ENCODE results near the gene C10orf62. TPM values are rescaled to one million over a fixed set of nuclear protein-coding genes. Genes with fewer than 3 reads are reported as not detected.
A peak's percentile ranks its signal among the peaks of the same experiment; 100 is the strongest.

Gene C10orf62
- total and polyA plus RNA-seq, 9 of the 15 experiments (the other 6 are each of a cell fraction or from before 2014, with no cell fraction given), result not detected

DNA sequence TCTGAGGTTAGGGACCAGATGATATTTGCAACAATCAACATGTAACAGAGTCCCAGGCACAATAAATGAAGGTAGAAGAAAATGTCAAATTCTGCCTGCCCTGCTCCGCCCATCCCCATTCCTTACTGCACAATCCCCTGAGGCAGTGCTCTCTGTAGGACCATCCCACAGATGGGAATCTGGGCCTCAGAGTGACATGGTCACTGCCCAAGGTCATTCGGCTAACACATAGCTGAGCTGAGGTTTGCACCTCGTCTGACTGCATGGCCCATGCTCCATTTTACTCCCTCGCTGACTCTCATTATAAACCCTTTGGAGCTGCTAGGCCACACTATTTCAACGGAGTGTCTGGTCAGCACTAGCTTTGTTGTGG is 4.1 kb upstream of the C10orf62 start:
- Histone ChIP-seq H3K4me1 (replicated peaks in 1 of 2; ENCODE audit: control insufficient read depth in 2 of 2, insufficient read depth in 2 of 2, low read length in 2 of 2) (peaks cover 0 to 3% of the 10 kb centered on the region in 2 experiments; a peak in 3 of 5 replicates), H3K27me3 (ENCODE audit: control insufficient read depth in 2 of 2, insufficient read depth in 2 of 2, low read length in 2 of 2) (no peaks in the 10 kb centered on the region), H3K36me3 (ENCODE audit: control insufficient read depth, insufficient read depth, low read length) (no peaks in the 10 kb centered on the region), H3K9ac (ENCODE audit: insufficient read depth in 1 of 2, low read depth in 2 of 2, low read length in 2 of 2) (no peak overlapping the region), H3K9me1 (ENCODE audit: control insufficient read depth, insufficient read depth, low read length) (no peaks in the 10 kb centered on the region), H3K4me3 (no peak overlapping the region), H3K79me2 (ENCODE audit: control insufficient read depth, insufficient read depth, low read length) (no peaks in the 10 kb centered on the region), H3K27ac (ENCODE audit: extremely low read depth, low read depth, low read length) (no peak overlapping the region), H3K9me3 (replicated peaks; ENCODE audit: control insufficient read depth, insufficient read depth, low read depth, low read length) (no peaks in the 10 kb centered on the region), H2AFZ (ENCODE audit: low read depth, low read length) (no peak overlapping the region), H3K4me2 (ENCODE audit: insufficient read depth, low read length) (no peak overlapping the region), H4K20me1 (replicated peaks; ENCODE audit: control insufficient read depth, insufficient read depth, low read length) (no peaks in the 10 kb centered on the region)
- intact Hi-C loops (cut with micrococcal nuclease) (no loop called here), in situ Hi-C loops (cut with MboI) (no loop called here)
- CTCF ChIA-PET (ENCODE audit: low intra/inter-chr PET ratio), result no interaction called here
- POLR2A ChIA-PET, result interaction anchor here (0.9 to 1.4 kb wide), 2 partner anchors 11 to 27 kb away, joined by 3 read pairs; no protein-coding TSS in a partner anchor
- ATAC-seq (no peak), DNase-seq (ENCODE audit: extremely low read depth in 1 of 4, low spot score in 3 of 4) (no peak), FAIRE-seq (no peak)
- BruUV-seq (replicated peaks), result no TSS peak
- TF ChIP-seq, protein P1, sequence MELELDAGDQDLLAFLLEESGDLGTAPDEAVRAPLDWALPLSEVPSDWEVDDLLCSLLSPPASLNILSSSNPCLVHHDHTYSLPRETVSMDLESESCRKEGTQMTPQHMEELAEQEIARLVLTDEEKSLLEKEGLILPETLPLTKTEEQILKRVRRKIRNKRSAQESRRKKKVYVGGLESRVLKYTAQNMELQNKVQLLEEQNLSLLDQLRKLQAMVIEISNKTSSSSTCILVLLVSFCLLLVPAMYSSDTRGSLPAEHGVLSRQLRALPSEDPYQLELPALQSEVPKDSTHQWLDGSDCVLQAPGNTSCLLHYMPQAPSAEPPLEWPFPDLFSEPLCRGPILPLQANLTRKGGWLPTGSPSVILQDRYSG (tag; conservative IDR thresholded peaks at IDR 0.05; ENCODE audit: low read depth), result no peak
- TF ChIP-seq L3MBTL2 (IDR thresholded peaks at IDR 0.05), result peak; percentile 10; the same call in 1 of the 2 replicates
- 41% methylated on average over 5 of the region's 5 CpGs for WGBS (ENCODE audit: insufficient coverage, low coverage, missing lambda C conversion rate)

DNA sequence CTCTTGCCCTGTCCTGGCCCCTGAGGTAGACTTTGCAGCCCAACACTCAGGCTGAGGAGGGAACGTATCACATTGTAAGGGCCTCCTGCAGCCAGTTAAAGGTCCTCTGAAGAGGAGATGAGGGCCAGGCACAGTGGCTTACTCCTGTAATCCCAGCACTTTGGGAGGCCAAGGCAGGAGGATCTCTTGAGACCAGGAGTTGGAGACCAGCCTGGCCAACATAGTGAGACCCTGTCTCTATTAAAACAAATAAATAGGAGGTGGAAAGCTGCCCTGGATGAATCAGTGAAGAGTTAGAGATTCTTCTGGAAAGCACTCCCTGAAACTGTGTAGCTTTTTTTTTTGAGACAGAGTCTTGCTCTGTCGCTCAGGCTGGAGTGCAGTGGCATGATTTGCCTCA is 2.3 kb upstream of the C10orf62 start:
- H3K9me1 ChIP-seq (ENCODE audit: control insufficient read depth, insufficient read depth, low read length), result no peaks in the 10 kb centered on the region
- H3K27ac ChIP-seq (ENCODE audit: extremely low read depth, low read depth, low read length), result no peak overlapping the region
- no peak overlapping the region for H2AFZ ChIP-seq (ENCODE audit: low read depth, low read length)
- POLR2A ChIA-PET, result no interaction called here
- FAIRE-seq (no peak), ATAC-seq (no peak), DNase-seq (ENCODE audit: extremely low read depth in 1 of 4, low spot score in 3 of 4) (no peak)
- no peaks in the 10 kb centered on the region for H3K79me2 ChIP-seq (ENCODE audit: control insufficient read depth, insufficient read depth, low read length)
- H3K4me2 ChIP-seq (ENCODE audit: insufficient read depth, low read length), result no peak overlapping the region
- no TSS peak for BruUV-seq (replicated peaks)
- H3K27me3 ChIP-seq (ENCODE audit: control insufficient read depth in 2 of 2, insufficient read depth in 2 of 2, low read length in 2 of 2), result no peaks in the 10 kb centered on the region
- no peaks in the 10 kb centered on the region for H4K20me1 ChIP-seq (replicated peaks; ENCODE audit: control insufficient read depth, insufficient read depth, low read length)
- in situ Hi-C loops (cut with MboI) (no loop called here), intact Hi-C loops (cut with micrococcal nuclease) (no loop called here)
- no peak overlapping the region for H3K9ac ChIP-seq (ENCODE audit: insufficient read depth in 1 of 2, low read depth in 2 of 2, low read length in 2 of 2)
- CTCF ChIA-PET (ENCODE audit: low intra/inter-chr PET ratio), result no interaction called here
- H3K36me3 ChIP-seq (ENCODE audit: control insufficient read depth, insufficient read depth, low read length), result no peaks in the 10 kb centered on the region
- WGBS (ENCODE audit: insufficient coverage, low coverage, missing lambda C conversion rate), result 54% methylated on average over 2 of the region's 2 CpGs
- H3K4me3 ChIP-seq, result no peak overlapping the region
- TF ChIP-seq NR2C2 (CRISPR knock-in tag; IDR thresholded peaks at IDR 0.05), result no peak
- TF ChIP-seq NR2C2 (tag; IDR thresholded peaks at IDR 0.05), result no peak
- peak; percentile 53; the same call in 1 of the 2 replicates for TF ChIP-seq ZNF121 (CRISPR knock-in tag; conservative IDR thresholded peaks at IDR 0.05)
- H3K4me1 ChIP-seq (replicated peaks in 1 of 2; ENCODE audit: control insufficient read depth in 2 of 2, insufficient read depth in 2 of 2, low read length in 2 of 2), result peaks cover 0 to 3% of the 10 kb centered on the region in 2 experiments; a peak in 3 of 5 replicates
- no peaks in the 10 kb centered on the region for H3K9me3 ChIP-seq (replicated peaks; ENCODE audit: control insufficient read depth, insufficient read depth, low read depth, low read length)

Measured in K562 (cell line).